Right forelimb (tissue), 1 donor: ENCODE data around the gene FAM219B.
"Not testable (repeated sequence)": the region's sequence is repeated elsewhere in the genome, so short reads cannot be mapped to it uniquely, and the experiment has no call there.

Source experiments
- DNase-seq: peaks from one replicate; pipeline ENCODE4 v3.0.0-alpha.2; 2018

The FAM219B gene

GRCh38 chr15:74902295-74903075 is 4.2 kb downstream of the FAM219B start:
- no peak for DNase-seq

GRCh38 chr15:74901612-74902063 is 5.0 kb downstream of the FAM219B start:
- DNase-seq: peak; percentile 63

- DNase-seq: no peak
Observed at GRCh38 chr15:74897300-74897701, 9.3 kb downstream of the FAM219B start.

GRCh38 chr15:74896316-74896715 is 10.3 kb downstream of the FAM219B start:
- no peak for DNase-seq

- no peak for DNase-seq
Observed at GRCh38 chr15:74895830-74896229, 10.8 kb downstream of the FAM219B start.

- not testable (repeated sequence) for DNase-seq
Observed at GRCh38 chr15:74894383-74894782, 12.3 kb downstream of the FAM219B start.

GRCh38 chr15:74893627-74894026 is 13.0 kb downstream of the FAM219B start:
- DNase-seq: no peak

GRCh38 chr15:74892931-74893330 is 13.7 kb downstream of the FAM219B start:
- no peak for DNase-seq

GRCh38 chr15:74892313-74892712 is 14.3 kb downstream of the FAM219B start:
- no peak for DNase-seq

GRCh38 chr15:74891469-74891868 is 15.2 kb downstream of the FAM219B start:
- DNase-seq: no peak

GRCh38 chr15:74890665-74890960 is 16.0 kb downstream of the FAM219B start:
- DNase-seq: no peak

GRCh38 chr15:74889883-74890664 is 16.6 kb downstream of the FAM219B start, which contains the start of gene MPI:
Gene MPI, plus strand, starts transcription at chr15:74890042. Its CDS starts 32 bp downstream, at chr15:74890074.
- peak; percentile 90 for DNase-seq

GRCh38 chr15:74889390-74889882 is 17.2 kb downstream of the FAM219B start:
- DNase-seq: no peak

GRCh38 chr15:74888716-74889115 is 17.9 kb downstream of the FAM219B start:
- DNase-seq: no peak

- DNase-seq: not testable (repeated sequence)
Observed at GRCh38 chr15:74887537-74888193, 19.0 kb downstream of the FAM219B start.

- no peak for DNase-seq
Observed at GRCh38 chr15:74885461-74885860, 21.2 kb downstream of the FAM219B start.

- no peak for DNase-seq
Observed at GRCh38 chr15:74884428-74885223, 22.0 kb downstream of the FAM219B start.

- no peak for DNase-seq
Observed at GRCh38 chr15:74882528-74882927, 24.1 kb downstream of the FAM219B start.

GRCh38 chr15:74878273-74878672 is 28.4 kb downstream of the FAM219B start:
- no peak for DNase-seq

GRCh38 chr15:74873756-74874424 is 32.8 kb downstream of the FAM219B start:
- DNase-seq: no peak

- DNase-seq: peak; percentile 97
Observed at GRCh38 chr15:74873036-74873755, 33.5 kb downstream of the FAM219B start, which contains the start of gene SCAMP2. Gene SCAMP2, minus strand, starts transcription at chr15:74873365. Its CDS starts 110 bp downstream, at chr15:74873255.
